HepG2 (cell line): ENCODE data around the gene APOC1. TPM values are rescaled to one million over a fixed set of nuclear protein-coding genes. Genes with fewer than 3 reads are reported as not detected.

Experiments used
- BATF2 ChIP-seq: sonication (generic); formaldehyde crosslinking; IDR thresholded peaks from 2 replicates; pipeline ENCODE4 v1.8.0; 2022; ENCODE audit warnings: mild to moderate bottlenecking, missing genetic modification reagents, moderate library complexity
- CC2D1A ChIP-seq: sonication (generic); formaldehyde crosslinking; IDR thresholded peaks from 2 replicates; pipeline ENCODE4 v1.8.1; 2023; ENCODE audit warnings: mild to moderate bottlenecking, missing genetic modification reagents
- CHD2 ChIP-seq: IDR thresholded peaks from 2 replicates; pipeline ENCODE4 v1.6.1; 2011; ENCODE audit warnings: low read depth, low read length, improper control_type of control experiment
- HNRNPK ChIP-seq: fragments of 200-400 bp; formaldehyde crosslinking; IDR thresholded peaks from 2 replicates; pipeline ENCODE4 v1.6.1; 2018; ENCODE audit warnings: low read length, low read depth, moderate library complexity, mild to moderate bottlenecking; ENCODE audit not compliant: poor library complexity, severe bottlenecking
- HOXA3 ChIP-seq: sonication (generic); formaldehyde crosslinking; IDR thresholded peaks from 2 replicates; pipeline ENCODE4 v1.5.0; 2020; ENCODE audit warnings: missing genetic modification reagents
- JARID2 ChIP-seq: sonication (generic); formaldehyde crosslinking; IDR thresholded peaks from 2 replicates; pipeline ENCODE4 v1.8.1; 2023; ENCODE audit warnings: missing genetic modification reagents, inconsistent platforms; ENCODE audit not compliant: insufficient replicate concordance
- KDM5A ChIP-seq: fragments of 200-600 bp; sonication (generic); IDR thresholded peaks from 2 replicates; pipeline ENCODE4 v1.7.0; 2018; ENCODE audit warnings: antibody characterized with exemption, mild to moderate bottlenecking, low read length, borderline replicate concordance
- NKX3-1 ChIP-seq: sonication (generic); formaldehyde crosslinking; IDR thresholded peaks from 2 replicates; pipeline ENCODE4 v1.5.0; 2020; ENCODE audit warnings: missing genetic modification reagents
- PBX3 ChIP-seq: sonication (generic); formaldehyde crosslinking; IDR thresholded peaks from 2 replicates; pipeline ENCODE4 v1.8.1; 2023; ENCODE audit warnings: missing genetic modification reagents, inconsistent platforms, borderline replicate concordance
- RFXANK ChIP-seq: IDR thresholded peaks from 2 replicates; pipeline ENCODE4 v1.6.1; 2016
- RXRB ChIP-seq: IDR thresholded peaks from 2 replicates; pipeline ENCODE4 v1.6.1; 2016; ENCODE audit warnings: borderline replicate concordance, missing genetic modification reagents, missing compliant biosample characterization
- SMARCE1 ChIP-seq: fragments of 450-650 bp; IDR thresholded peaks from 2 replicates; pipeline ENCODE4 v1.6.1; 2017; ENCODE audit warnings: borderline replicate concordance
- XRCC5 ChIP-seq: fragments of 200-400 bp; formaldehyde crosslinking; optimal IDR thresholded peaks from 2 replicates; pipeline ENCODE3; 2017; ENCODE audit warnings: mild to moderate bottlenecking, low read length
- ZBTB4 ChIP-seq: sonication (generic); formaldehyde crosslinking; IDR thresholded peaks from 2 replicates; pipeline ENCODE4 v1.4.0; 2020; ENCODE audit warnings: missing genetic modification reagents, mild to moderate bottlenecking, borderline replicate concordance
- ZBTB49 ChIP-seq: sonication (generic); formaldehyde crosslinking; IDR thresholded peaks from 2 replicates; pipeline ENCODE4 v1.4.0; 2020; ENCODE audit warnings: missing genetic modification reagents, borderline replicate concordance
- ZEB1 ChIP-seq: IDR thresholded peaks from 2 replicates; pipeline ENCODE4 v1.6.1; 2012; ENCODE audit warnings: mild to moderate bottlenecking, low read depth, inconsistent platforms; ENCODE audit not compliant: insufficient replicate concordance
- ZNF224 ChIP-seq: sonication (generic); formaldehyde crosslinking; IDR thresholded peaks from 2 replicates; pipeline ENCODE4 v1.5.0; 2020; ENCODE audit warnings: mild to moderate bottlenecking, missing genetic modification reagents
- ZNF331 ChIP-seq: sonication (generic); formaldehyde crosslinking; IDR thresholded peaks from 2 replicates; pipeline ENCODE4 v1.4.0; 2020; ENCODE audit warnings: missing genetic modification reagents
- ZNF350 ChIP-seq: sonication (generic); formaldehyde crosslinking; IDR thresholded peaks from 2 replicates; pipeline ENCODE4 v1.4.0; 2020; ENCODE audit warnings: mild to moderate bottlenecking, low read depth, missing genetic modification reagents, borderline replicate concordance
- ZNF44 ChIP-seq: sonication (generic); formaldehyde crosslinking; IDR thresholded peaks from 2 replicates; pipeline ENCODE4 v1.5.1; 2020; ENCODE audit warnings: mild to moderate bottlenecking, missing genetic modification reagents
- polyA plus RNA-seq, 8 experiments: library from polyadenylated mRNA; depleted of rRNA in 3 of 8; stranded (reverse) in 7 of 8; unstranded in 1 of 8; fragments of >200 nt; fragmentation: Illumina TruSeq in 4 of 8; extraction: Trizol in 4 of 8; gene quantifications; 2 replicates each; pipeline versions ENCODE4 v1.2.1 to v1.2.3, GENCODE V29; 2011 to 2016; ENCODE audit warnings: low read depth in 4 of 8, missing spikeins in 1 of 8, mixed read lengths in 1 of 8; ENCODE audit not compliant: insufficient read depth in 1 of 8
- total RNA-seq, 5 experiments: library from RNA; depleted of rRNA; stranded (reverse); fragments of >200 nt; fragmentation: Illumina TruSeq; extraction: Trizol; gene quantifications; 2 replicates each; pipeline ENCODE4 v1.2.3, GENCODE V29; 2016; ENCODE audit warnings: low read depth in 1 of 5

APOC1 gene
- total and polyA plus RNA-seq, 2 of the 13 experiments (the other 11 are each of a cell fraction or from before 2014, with no cell fraction given): 600 to 1,235 TPM

GRCh38 chr19:44890366-44891015, 23.9 kb upstream of the APOC1 start (continued):
- no peak for TF ChIP-seq ZBTB4 (CRISPR knock-in tag)
- peak; percentile 63; the same call in 1 of the 2 replicates for TF ChIP-seq RXRB (CRISPR knock-in tag)
- TF ChIP-seq BATF2: no peak
- no peak for TF ChIP-seq JARID2
- peak; percentile 53; the same call in 1 of the 2 replicates for TF ChIP-seq RFXANK (CRISPR knock-in tag)
- TF ChIP-seq NKX3-1: no peak
- no peak for TF ChIP-seq PBX3
- TF ChIP-seq ZNF44: no peak; the same call in 1 of the 2 replicates
- TF ChIP-seq ZEB1: no peak
- peak; percentile 92 for TF ChIP-seq HOXA3 (CRISPR knock-in tag)
- no peak for TF ChIP-seq SMARCE1
- peak; percentile 86 for TF ChIP-seq XRCC5
- no peak for TF ChIP-seq ZBTB49 (CRISPR knock-in tag)
- no peak for TF ChIP-seq ZNF224 (CRISPR knock-in tag)
- TF ChIP-seq CC2D1A (CRISPR knock-in tag): no peak
- no peak; the same call in 1 of the 2 replicates for TF ChIP-seq KDM5A
- 0 out of 2 replicates have a peak, but pooled peaks have one; percentile 66 for TF ChIP-seq ZNF350 (CRISPR knock-in tag)
- no peak; the same call in 1 of the 2 replicates for TF ChIP-seq CHD2
- no peak for TF ChIP-seq HNRNPK
- peak; percentile 61 for TF ChIP-seq ZNF331 (CRISPR knock-in tag)
